ENCODE data around the gene PDZK1IP1.

GRCh38 chr1:47196622-47197021 lies 6.8 kb upstream of the PDZK1IP1 start:
- TF ChIP-seq CTCF (IDR thresholded peaks at IDR 0.05) (no peak), EP300 (IDR thresholded peaks at IDR 0.05) (no peak)
